Uterus (tissue), 4 donors: ENCODE measurements around the gene LRRC63. TPM values are rescaled to one million over a fixed set of nuclear protein-coding genes. Genes with fewer than 3 reads are reported as not detected.

Source experiments
- DNase-seq, 2 donors: peaks; one replicate each; pipeline ENCODE4 v3.0.0-alpha.2; 2019 to 2020
- H3K27ac ChIP-seq, 2 donors: fragments of 200-600 bp; sonication (generic); 1 replicate in 1 of 2; 2 replicates in 1 of 2; pipeline ENCODE4 v1.5.1; 2016 to 2018
- H3K27me3 ChIP-seq, 2 donors: fragments of 200-600 bp; sonication (generic); one replicate each; pipeline ENCODE4 v1.5.1; 2018 to 2019; ENCODE audit warnings: control low read depth in 1 of 2
- H3K36me3 ChIP-seq, 2 donors: fragments of 200-600 bp; sonication (generic); one replicate each; pipeline ENCODE4 v1.5.1; 2019; ENCODE audit warnings: control low read depth in 1 of 2
- H3K4me1 ChIP-seq, 2 donors: fragments of 200-600 bp; sonication (generic); one replicate each; pipeline ENCODE4 v1.5.1; 2018 to 2019; ENCODE audit warnings: control low read depth in 1 of 2
- H3K4me3 ChIP-seq, 2 donors: fragments of 200-600 bp; sonication (generic); 1 replicate in 1 of 2; 2 replicates in 1 of 2; pipeline ENCODE4 v1.5.1; 2018 to 2019; ENCODE audit warnings: mild to moderate bottlenecking in 1 of 2
- H3K9me3 ChIP-seq, 2 donors: fragments of 200-600 bp; sonication (generic); one replicate each; pipeline ENCODE4 v1.5.1; 2019; ENCODE audit warnings: control low read depth in 1 of 2
- CTCF ChIP-seq, 4 experiments: fragments of 200-600 bp in 2 of 4; fragments of 450-650 bp in 2 of 4; sonication (generic) in 2 of 4; IDR thresholded peaks; one replicate each; pipeline ENCODE4 v1.5.1; 2016 to 2019; ENCODE audit warnings: antibody characterized with exemption in 4 of 4, mild to moderate bottlenecking in 2 of 4, moderate library complexity in 1 of 4
- POLR2A ChIP-seq, 2 donors: fragments of 450-650 bp; IDR thresholded peaks; one replicate each; pipeline ENCODE4 v1.6.1; 2016; ENCODE audit warnings: antibody characterized with exemption in 2 of 2, mild to moderate bottlenecking in 1 of 2, moderate library complexity in 1 of 2
- intact Hi-C: fragments of 100-400 bp; cut with DNase I; formaldehyde crosslinking; loops from one replicate; pipeline ENCODE4 v1.15.1; 2023; ENCODE audit warnings: low total_unique reads
- total RNA-seq, 4 donors: library from RNA; depleted of rRNA in 3 of 4; stranded (reverse); fragments of >200 nt in 3 of 4; gene quantifications; one replicate each; pipeline versions ENCODE4 v1.1.0 to v1.2.4, GENCODE V29; 2014 to 2023
- donor health status: DM: yes; HTN: yes; CAD: no.

The LRRC63 gene
- total RNA-seq, 4 donors from 2014 or later = 1.2 TPM; not detected in 3

- Histone ChIP-seq H3K27me3 (no peaks in the 10 kb centered on the region), H3K9me3 (no peaks in the 10 kb centered on the region), H3K27ac (no peak overlapping the region), H3K36me3 (no peaks in the 10 kb centered on the region), H3K4me3 (no peak overlapping the region), H3K4me1 (no peaks in the 10 kb centered on the region)
- no peak for DNase-seq
- intact Hi-C loops = no loop called here
- TF ChIP-seq POLR2A (IDR thresholded peaks at IDR 0.05) (no peak), CTCF (IDR thresholded peaks at IDR 0.05) (no peak)
These were observed 44.6 kb upstream of the LRRC63 start for GRCh38 chr13:46166947-46167610.

- no peak overlapping the region for H3K27ac ChIP-seq
- no peak for TF ChIP-seq POLR2A (IDR thresholded peaks at IDR 0.05)
- no peak for TF ChIP-seq CTCF (IDR thresholded peaks at IDR 0.05)
- H3K36me3 ChIP-seq = no peaks in the 10 kb centered on the region
- DNase-seq = peak; percentile 66 to 67
- H3K9me3 ChIP-seq = no peaks in the 10 kb centered on the region
- intact Hi-C loops = no loop called here
- H3K4me3 ChIP-seq = no peak overlapping the region
- H3K27me3 ChIP-seq = no peaks in the 10 kb centered on the region
- H3K4me1 ChIP-seq = no peaks in the 10 kb centered on the region
These were observed 43.4 kb upstream of the LRRC63 start for GRCh38 chr13:46168341-46168740.

GRCh38 chr13:46168783-46169182, 42.9 kb upstream of the LRRC63 start:
- no peaks in the 10 kb centered on the region for H3K27me3 ChIP-seq
- intact Hi-C loops = no loop called here
- no peak for DNase-seq

GRCh38 chr13:46169758-46170157, 42.0 kb upstream of the LRRC63 start:
- Histone ChIP-seq H3K36me3 (no peaks in the 10 kb centered on the region), H3K27me3 (no peaks in the 10 kb centered on the region), H3K9me3 (no peaks in the 10 kb centered on the region), H3K4me3 (no peak overlapping the region), H3K27ac (no peak overlapping the region), H3K4me1 (no peaks in the 10 kb centered on the region)
- intact Hi-C loops = no loop called here
- DNase-seq = no peak
- TF ChIP-seq POLR2A (IDR thresholded peaks at IDR 0.05) = no peak

More at GRCh38 chr13:46168783-46169182, 42.9 kb upstream of the LRRC63 start:
- H3K9me3 ChIP-seq = no peaks in the 10 kb centered on the region
- no peak overlapping the region for H3K4me3 ChIP-seq
- no peak for TF ChIP-seq POLR2A (IDR thresholded peaks at IDR 0.05)
- no peak for TF ChIP-seq CTCF (IDR thresholded peaks at IDR 0.05)
- no peak overlapping the region for H3K27ac ChIP-seq
- no peaks in the 10 kb centered on the region for H3K36me3 ChIP-seq
- no peaks in the 10 kb centered on the region for H3K4me1 ChIP-seq

- DNase-seq = no peak
- no peaks in the 10 kb centered on the region for H3K27me3 ChIP-seq
- H3K27ac ChIP-seq = no peak overlapping the region
- no peaks in the 10 kb centered on the region for H3K36me3 ChIP-seq
- no peak overlapping the region for H3K4me3 ChIP-seq
- no peaks in the 10 kb centered on the region for H3K9me3 ChIP-seq
- intact Hi-C loops = no loop called here
- H3K4me1 ChIP-seq = no peaks in the 10 kb centered on the region
- no peak for TF ChIP-seq POLR2A (IDR thresholded peaks at IDR 0.05)
- no peak for TF ChIP-seq CTCF (IDR thresholded peaks at IDR 0.05)
These were observed 41.5 kb upstream of the LRRC63 start for GRCh38 chr13:46170268-46170667.

GRCh38 chr13:46170687-46171086, 41.0 kb upstream of the LRRC63 start:
- no peaks in the 10 kb centered on the region for H3K4me1 ChIP-seq
- no peaks in the 10 kb centered on the region for H3K9me3 ChIP-seq
- no peaks in the 10 kb centered on the region for H3K27me3 ChIP-seq
- H3K4me3 ChIP-seq = no peak overlapping the region
- no peak overlapping the region for H3K27ac ChIP-seq
- TF ChIP-seq CTCF (IDR thresholded peaks at IDR 0.05) (no peak), POLR2A (IDR thresholded peaks at IDR 0.05) (no peak)
- H3K36me3 ChIP-seq = no peaks in the 10 kb centered on the region
- intact Hi-C loops = no loop called here
- no peak for DNase-seq
